Astrocyte (in vitro differentiated cells and primary cell): ENCODE measurements around the gene CRTC1.

Experiments
- EZH2 ChIP-seq: IDR thresholded peaks from 2 replicates; pipeline ENCODE4 v1.6.1; 2012; ENCODE audit warnings: mild to moderate bottlenecking, low read length, inconsistent platforms; ENCODE audit not compliant: insufficient read depth
- TF ChIP-seq, protein P1 (sequence below): IDR thresholded peaks from 2 replicates; pipeline ENCODE4 v1.5.1; 2011; ENCODE audit warnings: low read depth, mild to moderate bottlenecking, inconsistent platforms, low read length, moderate library complexity; ENCODE audit not compliant: insufficient read depth

DNA sequence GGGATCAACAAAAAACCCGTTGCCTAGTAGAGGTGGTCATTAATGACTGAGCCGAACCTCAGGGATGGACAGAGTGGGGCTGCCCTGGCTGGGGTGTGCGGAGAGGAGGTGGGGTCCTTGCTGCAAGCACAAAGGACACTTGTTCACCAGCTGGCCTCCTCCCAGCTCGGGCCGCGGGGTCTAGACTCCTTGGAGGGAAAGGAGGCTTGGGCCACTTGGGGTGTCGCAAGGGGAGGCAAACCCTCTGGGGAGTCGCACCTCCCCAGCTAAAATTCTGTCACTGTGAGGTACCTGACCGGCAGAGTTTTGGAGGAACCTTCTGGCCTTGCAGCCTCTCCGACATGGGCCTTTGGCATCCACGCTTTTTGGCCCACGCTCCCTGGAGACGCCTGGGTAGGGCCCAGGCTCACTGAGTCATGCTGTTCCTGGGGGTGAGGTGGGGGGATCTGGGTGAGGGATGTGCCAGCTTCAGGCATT, 38.4 kb upstream of the CRTC1 start:
- TF ChIP-seq, protein P1, sequence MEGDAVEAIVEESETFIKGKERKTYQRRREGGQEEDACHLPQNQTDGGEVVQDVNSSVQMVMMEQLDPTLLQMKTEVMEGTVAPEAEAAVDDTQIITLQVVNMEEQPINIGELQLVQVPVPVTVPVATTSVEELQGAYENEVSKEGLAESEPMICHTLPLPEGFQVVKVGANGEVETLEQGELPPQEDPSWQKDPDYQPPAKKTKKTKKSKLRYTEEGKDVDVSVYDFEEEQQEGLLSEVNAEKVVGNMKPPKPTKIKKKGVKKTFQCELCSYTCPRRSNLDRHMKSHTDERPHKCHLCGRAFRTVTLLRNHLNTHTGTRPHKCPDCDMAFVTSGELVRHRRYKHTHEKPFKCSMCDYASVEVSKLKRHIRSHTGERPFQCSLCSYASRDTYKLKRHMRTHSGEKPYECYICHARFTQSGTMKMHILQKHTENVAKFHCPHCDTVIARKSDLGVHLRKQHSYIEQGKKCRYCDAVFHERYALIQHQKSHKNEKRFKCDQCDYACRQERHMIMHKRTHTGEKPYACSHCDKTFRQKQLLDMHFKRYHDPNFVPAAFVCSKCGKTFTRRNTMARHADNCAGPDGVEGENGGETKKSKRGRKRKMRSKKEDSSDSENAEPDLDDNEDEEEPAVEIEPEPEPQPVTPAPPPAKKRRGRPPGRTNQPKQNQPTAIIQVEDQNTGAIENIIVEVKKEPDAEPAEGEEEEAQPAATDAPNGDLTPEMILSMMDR: no peak
- TF ChIP-seq EZH2: no peak
